ENCODE measurements around the gene TET1.

- no peak for TF ChIP-seq CTCF (CRISPR knock-in tag; IDR thresholded peaks at IDR 0.05)
- no peak for TF ChIP-seq POLR2AphosphoS5 (IDR thresholded peaks at IDR 0.05; ENCODE audit: low read depth, low read length)
- TF ChIP-seq CC2D1A (CRISPR knock-in tag; IDR thresholded peaks at IDR 0.05), result no peak
- TF ChIP-seq SP4 (CRISPR knock-in tag; IDR thresholded peaks at IDR 0.05), result no peak
Observed at GRCh38 chr10:68636335-68636734, 76.2 kb downstream of the TET1 start.

All from HepG2 (cell line).